HEK293T (cell line): Measurements from ENCODE around the gene MYH14.

Source experiments
- BHLHE40 ChIP-seq: fragments of 450-650 bp; IDR thresholded peaks from 2 replicates; pipeline ENCODE4 v1.6.1; 2016; ENCODE audit warnings: mild to moderate bottlenecking, moderate library complexity, borderline replicate concordance
- HDGF ChIP-seq: fragments of 450-650 bp; IDR thresholded peaks from 2 replicates; pipeline ENCODE4 v1.6.1; 2017; ENCODE audit warnings: antibody characterized with exemption, borderline replicate concordance
- SP1 ChIP-seq: fragments of 450-650 bp; IDR thresholded peaks from 2 replicates; pipeline ENCODE4 v1.6.1; 2017

DNA sequence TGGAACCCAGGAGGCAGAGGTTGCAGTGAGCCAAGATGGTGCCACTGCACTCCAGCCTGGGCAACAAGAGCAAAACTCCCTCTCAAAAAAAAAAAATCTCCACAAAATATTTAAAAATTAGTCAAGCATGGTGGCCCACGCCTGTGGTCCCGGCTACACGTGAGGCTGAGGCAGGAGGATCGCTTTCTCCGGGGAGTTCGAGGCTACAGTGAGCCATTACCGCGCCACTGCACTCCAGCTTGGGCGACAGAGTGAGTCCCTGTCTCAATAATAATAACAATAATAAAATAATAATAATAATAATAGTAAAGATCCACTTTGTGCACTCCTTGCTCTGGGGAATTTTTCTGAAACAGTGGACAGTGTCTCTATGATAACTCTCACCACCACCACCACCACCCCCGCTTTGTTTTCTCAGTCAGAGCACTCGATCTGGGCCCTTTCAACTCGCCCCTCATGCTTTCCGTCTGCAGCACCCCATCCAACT lies 153.3 kb downstream of the MYH14 start:
- TF ChIP-seq BHLHE40 (no peak), HDGF (no peak), SP1 (no peak)
